Renal cortical epithelial cell (primary cell): Measurements from ENCODE around the gene TMEM247. TPM values are rescaled to one million over a fixed set of nuclear protein-coding genes. Genes with fewer than 3 reads are reported as not detected.
"Not testable (repeated sequence)": the region's sequence is repeated elsewhere in the genome, so short reads cannot be mapped to it uniquely, and the experiment has no call there.

Experiments
- DNase-seq: peaks from one replicate; pipeline ENCODE4 v3.0.0-alpha.2; 2011; ENCODE audit warnings: low read depth
- total RNA-seq: library from RNA; depleted of rRNA; stranded (reverse); fragments of >200 nt; gene quantifications from 2 replicates; pipeline ENCODE4 v1.2.3, GENCODE V29; 2014

The TMEM247 gene
- total RNA-seq, 1 donor from 2014 or later, result not detected

DNA sequence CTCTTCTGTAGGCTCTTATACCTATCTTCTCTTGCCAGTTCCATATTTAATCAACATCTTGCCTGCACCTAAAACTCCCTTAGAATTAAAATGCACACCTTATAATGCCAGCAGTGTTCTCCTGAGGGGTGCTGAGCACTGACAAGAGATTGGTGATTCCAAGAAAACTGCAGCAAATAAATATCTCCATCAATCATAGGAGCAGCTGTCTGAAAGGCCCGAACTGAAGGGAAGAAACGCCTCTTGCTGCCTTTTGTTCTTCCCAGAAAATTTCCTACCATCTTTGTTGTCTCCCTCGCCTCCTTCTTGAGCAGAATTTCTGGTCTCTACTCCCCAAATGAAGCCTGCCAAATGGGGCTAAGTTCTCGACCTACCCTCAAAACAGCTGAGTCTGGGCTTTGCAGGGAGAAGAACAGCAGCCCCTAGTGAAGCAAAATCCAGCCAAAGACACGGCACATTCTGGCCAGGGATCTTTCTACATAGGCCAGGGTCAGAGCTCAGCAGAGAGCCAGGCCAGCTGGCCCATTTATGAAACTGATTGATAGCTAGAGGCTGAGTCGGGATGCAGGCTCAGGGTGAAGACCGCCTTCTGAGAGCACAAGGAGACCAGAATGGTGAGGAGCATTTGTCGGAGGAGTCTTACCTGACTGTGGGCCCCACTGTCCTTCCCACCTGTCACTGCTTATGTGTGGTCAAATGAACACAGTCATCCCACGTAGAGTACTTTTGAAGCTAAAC is 20.4 kb upstream of the TMEM247 start:
- DNase-seq, result no peak

DNA sequence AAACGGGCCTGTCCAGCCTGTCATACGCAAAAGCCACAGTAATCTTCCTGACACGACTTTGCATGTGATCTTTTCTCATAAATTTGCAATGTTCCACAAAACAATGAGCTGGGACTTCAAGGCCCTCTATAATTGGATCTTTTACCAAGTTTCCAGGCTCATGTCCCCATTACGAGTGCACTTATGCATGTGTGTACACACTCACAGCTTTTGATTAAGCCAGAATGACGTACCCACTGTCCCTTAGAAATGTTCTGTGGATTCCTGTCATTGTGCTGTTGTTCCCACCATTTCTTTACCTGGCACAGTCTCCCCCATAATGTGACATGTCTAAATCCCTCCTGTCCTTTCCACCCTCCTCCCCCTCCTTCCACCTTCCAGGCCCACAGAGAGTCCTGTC is 19.7 kb upstream of the TMEM247 start:
- DNase-seq, result no peak

DNA sequence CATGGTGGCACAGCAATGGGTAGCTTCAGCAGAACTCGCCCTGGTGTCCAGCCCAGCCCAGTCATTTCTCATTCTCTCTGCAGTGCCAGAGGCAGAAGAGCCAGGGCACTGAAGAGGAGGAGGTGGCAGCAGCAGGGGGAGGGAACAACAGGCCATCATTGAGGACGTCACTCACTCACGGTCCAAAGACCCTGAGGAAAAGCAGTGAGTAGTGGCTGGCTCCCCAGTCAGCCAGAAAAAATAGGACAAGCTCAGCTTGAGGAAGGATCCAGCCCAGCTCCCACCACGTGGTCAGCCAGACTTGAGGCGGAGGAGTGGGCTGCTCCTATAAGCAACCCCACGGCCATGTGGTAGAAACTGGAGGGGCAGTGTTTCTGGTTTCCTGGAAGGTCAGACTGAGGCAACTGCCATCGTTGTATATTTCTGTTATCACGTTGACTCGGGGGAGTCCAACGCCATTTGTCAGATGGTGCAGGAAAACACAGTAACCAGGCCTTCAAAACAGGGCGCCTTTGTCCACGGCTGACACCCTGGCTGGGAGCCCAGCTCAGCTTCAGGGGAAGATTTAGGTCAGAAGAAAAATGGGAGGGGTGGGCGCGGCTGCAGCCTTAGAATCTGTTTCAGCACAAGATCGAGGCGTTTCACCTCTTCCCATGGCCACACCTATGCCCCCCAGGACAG is 19.0 kb upstream of the TMEM247 start:
- DNase-seq, result no peak

DNA sequence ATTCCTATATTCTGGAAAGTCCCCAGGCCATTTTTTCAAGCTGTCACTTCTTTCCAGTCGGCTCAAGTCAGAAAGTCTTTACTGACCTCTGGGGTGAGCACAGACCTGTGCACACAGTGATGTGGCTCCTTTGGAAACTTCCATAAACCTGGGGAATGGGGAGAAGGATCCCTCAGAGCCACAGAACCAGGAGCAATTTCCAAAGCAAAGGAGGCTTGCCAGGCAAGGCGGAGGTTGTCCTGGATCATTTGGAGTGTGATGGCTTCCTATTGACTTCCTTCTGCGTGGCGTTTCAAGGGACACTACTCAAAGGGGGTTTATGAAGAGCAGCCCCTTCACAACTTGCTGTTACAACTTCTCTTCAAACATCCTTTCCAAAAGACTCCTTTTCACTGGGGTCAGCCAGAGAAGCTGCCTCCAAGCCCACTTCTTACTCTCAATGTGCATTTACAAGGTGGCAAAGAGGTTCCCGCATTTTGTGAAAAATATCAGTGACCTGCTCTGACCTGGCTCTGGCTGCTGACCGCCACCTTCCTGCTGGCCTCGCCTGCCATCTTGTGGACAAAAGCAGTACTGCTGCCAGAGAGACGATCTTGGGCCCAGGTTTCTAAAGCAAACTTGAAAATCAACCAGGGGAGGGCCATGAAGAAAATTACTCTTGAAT is 18.2 kb upstream of the TMEM247 start:
- DNase-seq, result peak; percentile 35

DNA sequence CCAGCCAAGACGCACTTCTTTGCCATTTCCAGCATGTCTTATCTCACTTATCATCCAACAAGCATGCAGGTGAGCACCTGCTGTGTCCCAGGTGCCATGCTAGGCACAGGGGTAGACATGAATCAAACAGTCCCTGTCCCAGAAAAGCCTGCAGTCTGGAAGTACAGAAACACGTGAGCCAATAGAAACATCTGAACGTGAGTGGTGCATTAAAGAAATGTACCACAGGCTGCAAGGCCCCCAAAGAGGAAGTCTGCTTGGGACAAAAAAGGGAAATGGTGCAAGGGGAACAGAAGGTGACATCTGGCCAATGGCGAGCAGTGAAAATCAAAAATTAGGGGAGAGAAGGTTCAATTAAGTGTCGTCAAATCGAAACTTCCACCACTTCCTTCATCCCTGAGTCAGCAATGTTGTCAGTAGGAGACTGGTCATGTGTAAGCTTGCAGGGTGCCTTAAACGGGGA is 17.6 kb upstream of the TMEM247 start:
- no peak for DNase-seq

DNA sequence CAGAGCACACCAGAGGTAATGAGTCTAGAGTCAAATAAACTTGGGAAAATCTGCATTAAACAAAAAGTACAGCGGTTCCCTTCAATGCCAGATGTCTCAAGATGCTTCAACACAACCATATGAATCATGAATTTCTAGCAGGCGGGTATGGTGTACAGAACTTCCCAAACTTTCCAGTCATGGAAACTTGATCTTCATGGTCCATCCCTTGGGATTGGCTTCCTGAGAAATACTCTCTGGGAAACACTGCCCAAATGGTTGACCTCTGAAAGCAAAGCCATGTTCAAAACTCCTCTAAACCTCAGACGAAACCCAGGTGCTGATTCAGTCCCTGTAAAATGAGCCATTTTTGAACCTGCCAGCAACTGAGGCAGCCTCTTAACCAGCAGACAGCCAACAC is 16.4 kb upstream of the TMEM247 start:
- no peak for DNase-seq

DNA sequence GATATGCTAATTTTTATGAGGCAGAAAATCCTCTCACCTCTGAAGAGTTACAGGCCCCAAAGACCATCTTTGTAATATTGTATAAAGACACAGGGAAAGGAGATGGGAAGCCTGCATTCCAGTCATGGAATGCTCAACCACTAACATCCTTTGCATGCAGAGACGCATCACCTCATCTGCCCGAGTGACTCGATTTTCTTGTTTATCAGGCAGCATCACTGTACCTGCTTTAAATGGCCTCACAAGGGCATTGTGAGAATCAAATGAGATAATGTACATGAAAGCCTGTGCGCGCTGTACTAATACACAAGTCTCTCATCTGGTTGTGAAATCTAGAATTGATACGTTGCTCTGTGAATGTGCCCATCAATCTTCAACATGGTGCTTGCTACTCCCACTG is 10.2 kb upstream of the TMEM247 start:
- no peak for DNase-seq

DNA sequence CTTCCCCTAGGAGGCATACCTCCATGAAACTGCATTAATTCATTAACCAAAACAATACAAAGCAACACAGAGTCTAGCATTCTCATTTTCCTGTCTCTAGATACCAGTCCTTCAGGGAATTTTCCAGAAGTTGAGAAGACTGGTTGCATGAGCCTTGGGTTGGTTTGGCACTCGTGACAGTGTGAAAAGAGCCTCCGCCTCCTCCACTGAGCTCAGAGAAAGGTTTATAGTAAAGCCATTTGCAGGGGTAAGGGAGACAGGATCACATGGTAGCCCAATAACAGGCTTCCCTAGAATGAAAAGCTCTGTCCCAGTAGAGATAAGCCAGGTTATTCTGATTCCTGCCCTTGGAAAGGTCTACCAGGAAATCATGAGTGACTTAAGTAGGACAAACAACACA is 9.7 kb upstream of the TMEM247 start:
- DNase-seq, result no peak

DNA sequence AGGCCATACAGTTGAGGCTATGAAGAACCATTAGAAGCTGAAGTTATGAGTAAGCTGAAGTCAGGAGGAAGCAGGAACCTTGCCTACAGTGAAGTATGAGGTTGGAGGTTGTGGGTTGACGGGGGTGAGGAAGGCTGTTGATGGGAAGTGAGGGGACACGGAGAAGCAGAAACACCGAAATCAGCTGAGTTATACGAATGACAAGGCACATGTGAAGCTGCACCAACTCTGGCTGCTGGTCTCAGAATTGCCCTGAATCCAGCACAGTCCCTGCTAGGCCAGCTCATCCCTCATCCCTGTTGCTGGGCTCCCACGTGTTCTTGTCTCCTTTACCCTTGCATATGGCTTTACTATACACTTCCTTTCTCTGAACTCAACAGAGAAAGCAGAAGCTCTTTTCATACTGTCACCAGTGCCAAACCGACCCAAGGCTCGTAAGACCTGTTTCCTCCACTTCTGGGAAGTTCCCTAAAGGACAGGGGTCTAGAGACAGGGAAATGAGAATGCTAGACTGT is 9.2 kb upstream of the TMEM247 start:
- DNase-seq, result no peak

DNA sequence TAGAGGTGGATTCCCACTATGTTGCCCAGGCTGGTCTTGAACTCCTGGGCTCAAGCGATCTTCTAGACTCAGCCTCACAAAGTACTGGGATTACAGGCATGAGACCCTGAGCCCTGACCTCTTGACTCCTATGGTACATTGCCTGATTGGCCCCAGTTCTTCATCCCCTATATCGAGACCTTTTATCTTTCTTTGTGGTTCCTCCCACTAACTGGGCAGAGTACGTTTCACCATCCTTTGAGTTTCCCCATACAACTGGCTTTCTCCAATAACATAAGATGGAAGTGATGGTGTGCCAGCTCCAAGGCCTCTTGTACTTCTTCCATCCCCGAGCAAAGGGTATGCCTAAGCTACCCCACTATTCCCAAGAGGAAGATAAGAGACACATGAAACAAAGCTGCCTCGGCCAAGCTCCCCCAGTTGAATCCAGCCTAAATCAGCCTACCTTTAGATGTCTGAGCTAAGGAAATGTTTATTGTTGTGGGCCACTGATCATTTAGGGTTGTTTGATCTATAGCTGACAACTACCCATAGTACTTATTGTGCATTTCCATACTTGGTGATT is 8.3 kb upstream of the TMEM247 start:
- DNase-seq, result no peak

DNA sequence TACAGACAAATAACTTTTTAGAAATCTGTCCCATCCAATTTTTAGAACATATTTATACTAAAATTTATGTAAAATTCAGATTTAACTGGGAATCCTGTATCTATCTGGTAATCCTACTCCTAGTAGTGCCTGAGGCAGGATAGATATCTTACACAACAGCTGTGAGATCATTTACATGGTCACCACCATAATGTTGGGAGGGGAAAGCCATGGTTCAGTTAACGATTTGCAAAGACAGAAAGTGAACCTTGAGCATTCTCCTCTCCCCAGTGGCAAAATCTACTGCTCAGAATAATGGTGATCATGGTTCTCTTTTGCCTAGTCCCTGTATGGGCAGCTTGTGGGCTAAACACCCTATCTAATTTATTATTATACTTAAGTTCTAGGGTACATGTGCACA is 7.7 kb upstream of the TMEM247 start:
- peak; percentile 41 for DNase-seq

DNA sequence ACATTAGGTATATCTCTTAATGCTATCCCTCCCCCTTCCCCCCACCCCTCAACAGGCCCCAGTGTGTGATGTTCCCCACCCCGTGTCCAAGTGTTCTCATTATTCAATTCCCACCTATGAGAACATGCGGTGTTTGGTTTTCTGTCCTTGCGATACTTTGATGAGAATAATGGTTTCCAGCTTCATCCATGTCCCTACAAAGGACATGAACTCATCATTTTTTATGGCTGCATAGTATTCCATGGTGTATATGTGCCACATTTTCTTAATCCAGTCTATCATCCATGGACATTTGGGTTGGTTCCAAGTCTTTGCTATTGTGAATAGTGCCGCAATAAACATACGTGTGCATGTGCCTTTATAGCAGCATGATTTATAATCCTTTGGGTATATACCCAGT is 7.2 kb upstream of the TMEM247 start:
- DNase-seq, result not testable (repeated sequence)

DNA sequence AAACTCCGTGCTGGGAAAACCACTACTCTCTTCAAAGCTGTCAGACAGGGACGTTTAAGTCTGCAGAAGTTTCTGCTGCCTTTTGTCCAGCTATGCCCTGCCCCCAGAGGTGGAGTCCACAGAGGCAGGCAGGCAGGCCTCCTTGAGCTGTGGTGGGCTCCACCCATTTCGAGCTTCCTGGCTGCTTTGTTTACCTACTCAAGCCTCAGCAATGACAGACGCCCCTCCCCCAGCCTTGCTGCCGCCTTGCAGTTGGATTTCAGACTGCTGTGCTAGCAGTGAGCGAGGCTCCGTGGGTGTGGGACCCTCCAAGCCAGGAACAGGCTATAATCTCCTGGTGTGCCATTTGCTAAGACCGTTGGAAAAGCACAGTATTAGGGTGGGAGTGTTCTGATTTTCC is 1.9 kb upstream of the TMEM247 start:
- not testable (repeated sequence) for DNase-seq

DNA sequence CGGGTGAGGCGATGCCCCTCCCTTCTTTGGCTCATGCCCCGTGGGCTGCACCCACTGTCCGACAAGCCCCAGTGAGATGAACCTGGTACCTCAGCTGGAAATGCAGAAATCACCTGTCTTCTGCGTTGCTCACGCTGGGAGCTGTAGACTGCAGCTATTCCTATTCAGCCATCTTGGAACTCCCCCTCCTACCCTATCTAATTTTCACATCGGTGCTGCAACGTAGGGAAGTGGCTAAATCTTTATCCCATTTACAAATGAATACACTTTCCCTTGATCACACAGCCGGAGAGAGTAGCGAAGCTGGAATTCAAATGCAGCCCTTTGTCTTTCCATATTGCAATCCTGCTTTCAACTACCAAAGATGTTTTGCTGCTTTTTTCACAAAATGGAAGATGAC is 1.4 kb upstream of the TMEM247 start:
- no peak for DNase-seq

DNA sequence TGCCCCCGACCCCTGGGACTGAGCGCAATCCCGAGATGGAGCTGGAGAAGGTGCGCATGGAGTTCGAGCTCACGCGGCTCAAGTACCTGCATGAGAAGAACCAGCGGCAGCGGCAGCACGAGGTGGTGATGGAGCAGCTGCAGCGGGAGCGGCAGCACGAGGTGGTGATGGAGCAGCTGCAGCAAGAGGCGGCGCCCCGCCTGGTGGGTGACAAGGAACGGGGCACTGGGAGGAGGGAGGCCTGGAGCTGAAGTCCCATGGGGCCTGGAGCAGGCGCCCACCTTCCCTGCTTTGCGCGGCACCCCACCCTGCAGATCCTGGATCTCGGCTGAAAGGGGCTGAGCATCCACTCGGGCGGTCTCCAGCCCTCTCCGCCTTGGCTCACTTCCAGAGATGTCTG is 1.2 kb downstream of the TMEM247 start:
- no peak for DNase-seq

DNA sequence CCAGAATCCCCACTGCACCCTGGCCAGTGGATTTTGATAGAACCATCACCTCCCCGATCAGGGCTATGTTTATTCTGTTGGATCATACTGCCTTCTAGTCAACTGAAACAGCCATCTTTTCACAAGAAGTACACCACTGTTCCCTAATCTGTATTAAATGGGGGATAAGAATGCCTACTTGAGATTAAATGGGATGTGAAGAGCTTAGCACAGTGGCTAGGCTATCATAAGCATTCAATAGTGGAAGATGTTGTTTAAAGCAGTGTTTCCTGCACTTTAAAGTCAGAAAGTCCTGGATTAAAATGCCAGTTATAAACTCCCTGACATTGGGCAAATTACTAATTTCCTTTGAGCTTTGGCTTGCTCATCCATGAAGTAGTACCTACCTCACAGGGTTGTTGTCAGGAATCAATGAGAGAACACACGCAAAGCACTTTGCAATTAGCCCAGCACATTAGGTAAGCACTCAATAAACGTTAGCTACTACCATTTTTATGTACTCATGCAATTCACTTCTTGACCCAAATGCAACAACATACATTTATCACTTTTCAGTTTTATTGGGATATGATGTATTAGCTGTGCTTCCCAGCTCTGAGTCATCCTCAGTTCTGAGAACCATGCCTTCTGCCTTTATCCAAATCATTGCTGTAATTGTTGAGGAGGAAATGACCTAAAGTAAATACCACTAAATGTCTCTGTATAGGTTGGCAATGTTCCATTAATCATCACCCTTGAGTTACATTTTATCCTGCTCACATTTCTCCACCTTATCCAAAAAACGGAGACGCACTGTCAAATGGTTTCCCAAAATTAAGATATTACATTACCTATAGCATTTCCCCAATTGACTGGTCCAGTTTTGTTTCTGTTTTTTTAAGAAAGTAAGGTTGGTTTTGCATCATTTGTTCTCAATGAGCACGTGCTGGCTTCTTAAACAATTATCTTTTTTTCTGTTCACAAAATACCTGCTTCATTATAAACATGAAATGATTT is 2.1 kb downstream of the TMEM247 start:
- DNase-seq, result peak; percentile 77

DNA sequence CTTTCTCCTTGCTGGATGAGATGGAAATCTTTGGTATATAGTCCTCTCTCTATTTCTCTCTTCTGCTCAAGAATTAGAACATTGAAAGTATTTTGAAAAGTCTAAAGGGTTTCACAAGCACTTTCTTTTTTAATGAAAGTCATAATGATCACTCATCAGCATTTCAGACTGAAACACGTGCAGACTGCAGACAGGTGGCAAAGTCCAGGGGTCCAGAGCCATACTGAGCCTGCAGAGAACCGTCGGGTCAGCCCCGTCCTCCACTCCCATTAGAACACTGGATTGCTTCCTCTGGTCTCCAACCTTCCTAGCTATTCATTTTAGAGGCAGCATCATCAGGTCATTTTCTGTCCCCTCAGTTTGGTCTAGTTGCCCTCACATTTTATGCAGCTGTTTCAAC is 3.1 kb downstream of the TMEM247 start:
- DNase-seq, result no peak

DNA sequence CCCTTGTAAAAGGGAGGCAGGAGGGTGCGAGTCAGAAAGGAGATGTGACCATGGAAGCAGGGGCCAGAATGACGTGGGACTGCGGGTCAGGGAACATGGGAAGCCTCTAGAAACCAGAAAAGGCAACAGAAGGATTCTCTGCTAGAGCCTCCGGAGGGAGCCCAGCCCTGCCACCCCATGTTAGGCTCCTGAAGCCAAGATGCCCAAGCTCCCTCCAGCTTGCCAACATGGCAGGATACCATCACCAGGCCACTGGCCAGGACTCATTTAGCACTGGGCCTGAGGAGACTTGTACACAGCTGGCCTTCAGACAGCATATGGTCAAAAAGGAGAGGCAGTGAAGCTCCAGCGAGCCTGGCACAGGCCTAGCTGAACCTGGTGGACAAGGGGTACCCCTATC is 5.6 kb downstream of the TMEM247 start:
- DNase-seq, result no peak

DNA sequence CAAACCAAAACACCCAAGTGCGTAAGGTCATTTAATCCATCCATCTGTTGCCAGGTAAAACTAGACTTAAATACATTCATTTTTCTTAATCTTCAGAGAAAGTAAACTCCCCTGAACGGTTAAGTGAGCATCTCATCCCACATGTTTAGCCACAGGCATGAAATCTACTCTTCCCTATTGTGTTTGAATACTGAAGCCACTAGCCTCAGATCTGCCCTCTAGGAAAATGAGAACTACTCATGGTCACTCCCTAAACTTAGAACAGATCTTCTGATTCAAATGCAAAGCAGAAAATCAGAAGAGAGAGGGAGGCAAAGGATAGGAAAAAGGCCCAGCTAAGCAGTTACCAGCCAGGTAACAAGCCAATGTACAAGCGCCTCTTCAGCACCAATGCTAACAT is 7.1 kb downstream of the TMEM247 start:
- peak; percentile 56 for DNase-seq

DNA sequence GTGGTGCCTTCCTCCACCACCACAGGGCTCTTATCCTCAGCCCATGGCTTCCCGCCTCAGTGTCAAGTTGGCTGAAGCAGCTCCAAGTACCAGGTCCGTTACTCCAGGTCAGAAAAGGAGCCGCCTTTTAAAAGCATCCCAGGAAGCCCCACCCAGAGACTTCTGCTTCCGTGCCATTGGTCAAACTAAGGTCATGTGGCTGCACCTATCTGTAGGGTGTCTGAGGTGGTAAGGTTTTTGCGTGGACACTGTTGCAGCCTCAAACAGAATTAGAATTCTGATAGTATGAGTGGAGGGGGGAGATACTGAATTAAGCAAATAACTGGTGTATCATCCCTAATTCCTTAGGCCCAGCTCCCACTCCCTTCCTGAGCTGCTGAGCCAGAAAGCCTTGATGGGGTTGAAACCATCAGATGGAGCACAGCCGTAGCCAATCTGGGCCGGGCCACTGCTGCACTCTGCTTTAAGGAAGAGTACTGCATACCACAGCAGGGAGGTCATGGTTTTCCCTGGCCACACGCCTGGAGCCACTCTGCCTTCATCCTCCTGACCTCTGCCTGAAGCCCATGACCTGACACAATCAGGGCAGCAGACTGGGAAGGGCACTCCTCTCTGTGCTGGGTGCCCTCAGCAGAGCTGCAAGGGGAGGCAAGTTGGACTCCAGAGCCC is 8.4 kb downstream of the TMEM247 start:
- peak; percentile 35 for DNase-seq

DNA sequence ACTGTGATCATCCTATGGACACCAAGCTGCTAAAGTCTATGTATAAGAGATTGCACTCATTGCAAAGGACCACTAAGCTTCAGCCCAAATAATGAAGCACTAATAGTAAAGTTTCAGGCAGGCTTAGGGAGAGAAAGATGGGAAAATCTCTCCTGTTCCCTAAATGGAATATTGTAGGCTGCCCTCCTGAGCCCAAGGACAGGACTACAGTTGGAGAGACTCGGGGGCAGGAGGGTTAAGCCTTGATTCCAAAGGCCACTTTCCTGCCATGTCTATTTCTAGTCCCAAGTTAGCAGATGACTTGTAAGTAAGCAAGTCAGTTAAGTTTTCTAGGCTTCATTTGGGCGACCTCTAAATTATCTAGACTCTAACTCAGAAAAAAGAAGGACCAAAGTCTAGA is 9.0 kb downstream of the TMEM247 start:
- DNase-seq, result no peak
